Activated CD4-positive, CD25-positive, alpha-beta regulatory T cell treated with anti-CD3 and anti-CD28 coated beads, Interleukin-2, amount 50 U/mL, for 72 hours (primary cell): ENCODE data around the gene DNAJB2.
"Not testable (repeated sequence)": the region's sequence is repeated elsewhere in the genome, so short reads cannot be mapped to it uniquely, and the experiment has no call there.

Source experiments
- DNase-seq: peaks from one replicate; pipeline ENCODE4 v3.0.0; 2021

DNAJB2 gene

DNA sequence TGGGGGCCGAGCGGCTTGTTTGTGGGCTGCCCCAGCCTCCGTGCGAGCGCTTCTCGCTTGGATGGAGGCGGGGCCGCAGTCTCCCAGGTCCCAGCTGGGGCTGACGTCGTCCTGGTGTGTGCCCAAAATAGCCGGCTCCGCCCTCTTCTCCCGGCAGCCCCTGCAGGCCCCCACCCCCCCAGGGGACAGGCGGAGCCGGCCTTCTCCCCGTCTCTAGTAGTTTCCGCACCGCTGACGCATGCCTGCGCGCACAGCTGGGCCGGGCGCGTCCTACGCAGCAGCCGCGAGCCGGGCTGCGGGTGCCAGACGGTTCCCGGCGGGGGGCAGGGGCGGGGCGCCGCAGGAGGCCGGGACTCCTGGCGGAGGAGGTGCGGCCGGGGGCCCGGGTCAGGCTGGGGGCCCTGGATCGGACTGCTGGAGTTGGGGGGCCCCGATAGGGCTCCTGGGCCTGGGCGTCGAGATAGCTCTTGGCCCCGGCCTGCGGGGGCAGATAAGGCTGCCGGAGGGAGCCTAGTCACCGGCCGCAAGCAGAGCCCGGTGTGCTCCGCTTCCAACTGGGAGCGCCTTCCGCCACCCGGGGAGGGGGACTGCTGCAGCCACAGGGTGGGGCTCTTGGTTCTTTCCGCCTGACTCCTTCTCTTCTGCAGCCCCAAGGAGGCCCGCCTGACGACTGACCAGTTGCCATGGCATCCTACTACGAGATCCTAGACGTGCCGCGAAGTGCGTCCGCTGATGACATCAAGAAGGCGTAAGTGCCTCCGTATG, at the start of gene DNAJB2:
Gene DNAJB2 (plus strand): TSS at position 216 of the 765 bp plus-strand sequence. CDS start 468 bp downstream, at position 684.
- DNase-seq: peak; percentile 98

DNA sequence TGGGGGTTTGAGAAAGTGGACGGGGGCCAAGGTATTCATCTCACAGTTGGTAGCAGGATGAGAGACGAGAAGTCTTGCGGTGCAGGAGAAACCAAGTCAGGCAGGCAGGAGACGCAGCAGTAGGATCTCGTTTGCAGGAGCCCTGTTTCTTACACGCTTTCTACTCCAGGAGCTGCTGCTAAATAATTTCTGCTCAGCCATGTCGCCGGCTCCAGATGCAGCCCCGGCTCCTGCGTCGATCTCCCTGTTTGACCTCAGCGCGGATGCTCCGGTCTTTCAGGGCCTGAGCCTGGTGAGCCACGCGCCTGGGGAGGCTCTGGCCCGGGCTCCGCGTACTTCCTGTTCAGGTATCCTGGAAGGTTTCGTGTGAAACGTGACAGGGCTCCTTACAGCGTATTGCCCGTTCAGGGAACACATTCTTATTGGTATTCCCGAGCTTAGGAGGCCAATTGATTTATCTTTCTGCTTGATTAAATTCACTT, 49.1 kb upstream of the DNAJB2 start:
- DNase-seq: peak; percentile 62

DNA sequence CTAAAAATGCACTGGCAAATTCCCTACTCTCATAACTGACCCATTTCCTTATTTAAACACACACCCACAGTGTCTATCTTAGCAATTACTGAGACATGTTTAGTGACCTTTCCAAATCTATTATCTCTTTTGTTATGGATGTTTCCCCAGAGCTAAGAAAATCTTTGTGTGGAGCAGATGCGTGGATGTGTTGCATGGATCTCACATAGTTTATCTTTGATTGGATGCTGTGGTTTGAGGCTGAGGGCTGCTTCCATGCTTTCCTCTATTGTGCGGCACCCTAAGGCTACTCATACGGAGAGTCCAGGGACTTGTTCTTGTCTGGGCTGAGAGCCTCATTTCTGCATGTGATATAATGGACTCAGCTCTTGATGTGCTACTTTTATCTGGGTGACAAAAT, 44.8 kb upstream of the DNAJB2 start:
- DNase-seq: no peak

DNA sequence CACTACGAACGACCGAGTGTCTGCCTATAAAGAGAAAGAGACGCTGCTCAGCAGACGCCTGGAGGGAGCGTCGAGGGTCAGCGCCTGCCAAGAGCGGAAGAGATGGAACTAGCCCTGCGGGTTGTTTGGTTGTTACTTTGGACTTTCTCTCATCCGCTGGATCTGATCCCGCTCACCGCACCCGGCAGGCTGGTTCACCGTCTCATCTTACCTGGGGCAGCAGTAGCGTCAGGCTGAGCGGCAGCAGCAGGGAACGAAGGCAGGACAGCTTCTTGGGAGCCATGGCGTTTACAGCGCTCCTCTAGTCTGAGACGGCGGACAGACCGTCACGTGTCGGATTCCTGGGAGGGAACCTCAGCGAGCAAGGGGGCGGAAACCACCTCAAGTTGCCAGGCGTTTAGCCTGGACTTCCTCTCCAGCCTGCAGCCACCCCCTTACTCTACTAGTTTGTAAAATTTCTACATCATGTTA, 35.8 kb upstream of the DNAJB2 start:
- no peak for DNase-seq

DNA sequence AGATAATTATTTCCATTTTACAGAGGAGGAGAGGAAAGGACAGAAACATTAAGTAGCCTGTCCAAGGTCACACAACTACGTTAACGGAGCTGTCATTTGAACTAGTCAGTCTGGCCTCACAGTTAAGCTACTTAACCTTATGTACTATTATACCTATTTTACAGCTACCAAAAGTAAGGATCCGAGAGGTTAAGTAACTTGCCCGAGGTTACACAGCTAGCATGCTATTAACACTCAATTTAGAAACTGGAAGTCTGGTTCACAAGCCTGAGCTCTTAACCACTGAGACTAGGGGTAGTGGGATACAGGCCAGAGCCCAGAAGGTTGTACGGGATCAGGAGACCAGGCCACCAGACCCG, 34.4 kb upstream of the DNAJB2 start:
- DNase-seq: no peak

- DNase-seq: peak; percentile 94
These were observed 33.8 kb upstream of the DNAJB2 start, which contains the start of the genes GLB1L and STK16 for GRCh38 chr2:219245148-219245898. GLB1L (minus strand) TSS chr2:219245444; CDS start chr2:219243573, 1,871 bp downstream. STK16 (plus strand) TSS chr2:219245479; CDS start chr2:219246000, 521 bp downstream.

- DNase-seq: no peak
These were observed 33.3 kb upstream of the DNAJB2 start for GRCh38 chr2:219245899-219246230.

DNA sequence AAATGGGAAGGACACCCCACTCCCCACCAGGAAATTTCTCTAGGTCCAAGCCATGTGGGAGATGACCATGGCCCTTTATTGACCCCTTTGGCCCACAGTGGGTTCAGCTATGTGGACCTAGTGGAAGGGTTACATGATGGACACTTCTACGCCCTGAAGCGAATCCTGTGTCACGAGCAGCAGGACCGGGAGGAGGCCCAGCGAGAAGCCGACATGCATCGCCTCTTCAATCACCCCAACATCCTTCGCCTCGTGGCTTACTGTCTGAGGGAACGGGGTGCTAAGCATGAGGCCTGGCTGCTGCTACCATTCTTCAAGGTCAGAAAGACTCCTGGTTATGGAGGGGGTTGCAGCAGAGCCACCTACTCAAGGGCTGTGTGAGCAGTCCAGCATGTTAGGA, 32.6 kb upstream of the DNAJB2 start:
- no peak for DNase-seq

DNA sequence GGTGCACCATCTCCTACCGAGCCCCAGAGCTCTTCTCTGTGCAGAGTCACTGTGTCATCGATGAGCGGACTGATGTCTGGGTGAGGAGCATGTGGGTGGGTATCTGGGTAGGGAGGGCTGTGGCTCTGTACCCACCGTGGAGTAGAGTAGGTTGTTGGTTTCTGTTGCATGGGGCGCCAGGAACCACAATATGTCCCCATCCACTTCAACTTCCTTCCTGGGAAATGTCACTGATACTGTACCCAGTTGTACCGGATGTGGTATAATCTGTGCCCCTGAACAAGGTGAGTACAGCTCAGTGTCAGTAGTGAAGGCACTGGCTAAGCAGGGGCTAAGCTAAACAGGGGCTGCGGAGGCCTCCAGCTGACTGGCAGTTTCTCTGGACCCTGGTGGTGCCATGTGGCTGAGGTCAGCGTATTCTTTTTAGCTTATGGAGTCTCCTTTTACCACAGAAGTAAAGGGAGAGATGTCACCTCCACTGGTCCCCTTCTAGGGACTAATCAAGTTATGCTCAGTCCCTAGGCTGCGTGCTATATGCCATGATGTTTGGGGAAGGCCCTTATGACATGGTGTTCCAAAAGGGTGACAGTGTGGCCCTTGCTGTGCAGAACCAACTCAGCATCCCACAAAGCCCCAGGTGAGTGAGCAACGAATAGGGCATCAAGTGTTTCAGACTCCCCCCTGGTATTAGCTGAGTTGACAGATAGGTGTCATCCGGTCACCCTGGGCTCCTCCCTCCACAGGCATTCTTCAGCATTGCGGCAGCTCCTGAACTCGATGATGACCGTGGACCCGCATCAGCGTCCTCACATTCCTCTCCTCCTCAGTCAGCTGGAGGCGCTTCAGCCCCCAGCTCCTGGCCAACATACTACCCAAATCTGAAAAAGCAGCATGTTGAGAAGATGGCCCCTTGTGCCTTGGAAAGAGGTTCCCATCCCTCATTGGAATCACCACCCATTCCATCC, 31.2 kb upstream of the DNAJB2 start:
- peak; percentile 38 for DNase-seq

- no peak for DNase-seq
These were observed 30.3 kb upstream of the DNAJB2 start for GRCh38 chr2:219248845-219249202.

DNA sequence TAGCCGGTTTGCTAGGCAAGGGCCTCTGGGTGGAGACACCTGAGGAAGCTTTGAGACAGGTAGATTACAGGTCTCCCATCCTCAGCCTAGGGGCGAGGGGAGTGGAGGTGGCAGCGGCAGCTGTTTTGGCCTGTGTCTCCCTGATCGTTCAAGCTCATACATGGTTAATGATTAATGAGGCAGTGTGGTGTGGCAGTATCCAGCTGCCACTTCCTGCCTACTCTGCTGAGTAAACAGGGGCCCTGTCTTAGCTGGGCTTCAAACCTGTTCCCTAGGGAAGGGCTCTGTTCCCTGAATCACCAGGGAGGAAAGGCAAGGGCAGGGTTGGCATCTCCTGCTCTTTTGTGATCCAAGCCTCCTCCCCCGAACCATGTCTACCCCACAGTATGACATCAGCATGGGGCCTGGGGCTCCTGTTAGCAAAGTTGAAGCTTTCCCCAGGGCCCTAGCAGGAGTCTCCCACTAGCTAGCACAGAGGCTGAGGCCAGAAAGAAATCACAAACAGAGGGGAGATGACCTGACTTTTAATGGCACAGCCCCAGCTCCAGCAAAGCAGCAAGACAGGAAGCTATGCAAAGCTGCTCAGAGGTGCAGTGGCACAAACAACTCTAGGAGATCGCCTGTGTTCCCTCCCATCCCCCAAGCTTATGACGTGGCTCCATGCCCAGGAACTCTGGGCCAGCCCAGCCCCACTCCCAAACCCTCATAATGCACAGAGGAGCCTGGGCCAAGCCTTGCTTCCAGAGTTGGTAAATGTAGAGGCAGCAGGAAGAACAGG, 29.8 kb upstream of the DNAJB2 start:
- no peak for DNase-seq

- no peak for DNase-seq
These were observed 29.0 kb upstream of the DNAJB2 start for GRCh38 chr2:219250049-219250781.

DNA sequence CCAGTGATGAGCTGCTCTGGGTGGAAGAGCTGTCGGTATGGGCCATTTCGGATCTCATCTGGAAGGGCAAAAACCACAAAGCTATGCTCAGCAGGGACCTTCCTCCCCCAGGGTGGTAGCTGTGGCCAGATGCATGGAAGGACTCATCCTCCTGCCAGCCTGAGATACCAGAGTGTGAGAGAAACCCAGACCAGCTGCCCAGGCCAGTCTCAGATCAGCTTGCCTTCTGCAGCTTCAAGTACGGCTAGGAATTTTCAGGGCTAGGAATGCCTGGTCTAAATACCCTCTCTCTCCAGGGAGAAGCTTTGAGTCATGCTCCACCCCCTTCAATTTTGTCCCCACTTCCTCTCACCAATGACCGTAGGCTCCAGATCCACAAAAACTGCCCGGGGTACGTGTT, 27.5 kb upstream of the DNAJB2 start:
- DNase-seq: no peak

- DNase-seq: no peak
These were observed 27.1 kb upstream of the DNAJB2 start for GRCh38 chr2:219252084-219252483.

- DNase-seq: no peak
These were observed 26.6 kb upstream of the DNAJB2 start for GRCh38 chr2:219252570-219252899.

GRCh38 chr2:219252900-219253752, 26.0 kb upstream of the DNAJB2 start, which contains the start of gene TUBA4B:
TUBA4B (plus strand) TSS chr2:219253243; CDS start chr2:219253408, 165 bp downstream.
- DNase-seq: peak; percentile 61

DNA sequence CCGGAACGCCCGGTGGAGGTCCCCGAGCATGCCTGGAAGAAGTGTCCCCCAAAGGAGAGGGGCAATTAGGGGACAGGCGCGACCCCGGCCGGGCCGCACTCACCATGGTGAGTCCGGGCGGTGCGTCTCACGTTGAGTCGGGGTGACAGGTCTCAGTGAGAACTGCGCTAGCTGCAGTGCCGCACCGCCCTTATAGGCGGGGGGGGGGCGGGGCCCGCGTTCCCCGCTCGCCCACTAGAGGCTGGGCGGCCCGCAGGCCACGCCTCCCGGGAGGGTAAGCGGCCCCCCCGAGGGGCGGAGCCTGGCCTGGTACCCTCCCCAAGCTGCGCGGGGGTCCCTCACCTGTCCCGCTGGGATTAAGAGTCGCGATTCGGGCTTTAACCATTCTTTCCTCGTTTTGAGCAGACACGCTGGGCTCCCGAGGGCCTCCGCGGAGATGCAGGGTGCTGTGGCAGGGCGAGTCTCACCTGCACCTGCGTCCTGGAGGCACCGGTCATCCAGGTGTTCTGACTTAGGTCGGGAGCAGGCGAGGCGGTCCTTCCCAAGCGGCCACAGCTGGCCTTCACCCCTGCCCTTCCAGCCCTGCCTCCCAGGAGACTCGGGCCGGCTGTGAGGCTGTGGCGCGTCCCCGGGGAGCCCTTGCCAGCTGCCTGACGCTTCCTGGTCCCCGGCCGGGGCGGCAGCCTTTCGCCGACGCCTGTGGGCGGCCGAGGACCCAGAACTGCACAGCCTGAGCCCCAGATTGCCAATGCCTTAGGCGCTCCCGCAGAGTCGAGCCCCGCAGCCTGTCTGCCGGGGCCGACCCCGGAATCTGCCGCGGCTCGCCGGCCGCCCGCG, 25.2 kb upstream of the DNAJB2 start, which contains the start of gene TUBA4A:
Gene TUBA4A (minus strand): TSS at position 166 of the 837 bp plus-strand sequence. CDS start 60 bp downstream, at position 106.
- DNase-seq: peak; percentile 89

DNA sequence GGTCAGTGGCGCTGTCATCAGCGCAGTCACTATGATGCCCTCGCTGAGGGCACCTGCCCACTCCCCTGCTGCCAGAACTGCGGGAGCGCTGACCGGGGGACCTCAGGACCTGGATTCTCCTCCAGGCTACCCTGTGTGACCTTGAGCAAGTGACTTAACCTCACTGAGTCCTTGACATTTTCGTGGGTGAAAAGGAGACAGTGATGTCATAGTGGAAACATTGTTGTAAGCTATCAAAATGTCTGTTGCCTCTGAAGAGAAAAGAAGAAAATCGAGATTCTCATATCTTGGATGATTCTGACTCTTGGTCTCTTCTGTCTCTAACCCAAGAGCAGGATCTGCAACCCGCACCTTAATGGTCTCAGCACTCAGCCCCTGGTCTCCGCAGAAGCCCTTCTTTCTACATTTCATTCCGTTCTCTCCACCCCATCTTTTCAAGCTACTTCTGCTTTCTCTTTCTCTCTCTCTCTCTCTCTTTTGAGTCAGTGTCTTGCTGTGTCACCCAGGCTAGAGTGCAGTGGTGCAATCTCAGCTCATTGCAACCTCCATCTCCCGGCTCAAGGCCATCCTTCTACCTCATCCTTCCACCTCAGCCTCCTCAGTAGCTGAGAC, 24.5 kb upstream of the DNAJB2 start:
- DNase-seq: no peak

DNA sequence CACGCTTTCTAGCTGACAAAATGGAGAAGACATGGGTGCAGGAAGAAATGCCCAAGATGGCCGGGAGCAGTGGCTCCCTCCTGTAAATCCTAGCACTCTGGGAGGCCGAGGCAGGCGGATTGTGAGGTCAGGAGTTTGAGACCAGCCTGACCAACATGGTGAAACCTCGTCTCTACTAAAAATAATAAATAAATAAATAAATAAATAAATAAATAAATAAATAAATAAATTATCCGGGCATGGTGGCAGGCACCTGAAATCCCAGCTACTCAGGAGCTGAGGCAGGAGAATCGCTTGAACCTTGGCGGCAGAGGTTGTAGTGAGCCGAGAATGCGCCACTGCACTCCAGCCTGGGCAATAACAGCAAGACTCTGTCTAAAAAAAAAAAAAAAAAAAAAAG, 20.2 kb upstream of the DNAJB2 start:
- DNase-seq: not testable (repeated sequence)
